GM18502 (cell line): ENCODE data around the gene NAB1.
A peak's percentile ranks its signal among the peaks of the same experiment; 100 is the strongest.

Experiments used
- ATAC-seq: cut with Tn5 transposase; IDR thresholded peaks from one replicate; pipeline ENCODE4 v1.9.1; 2021; ENCODE audit warnings: mild to moderate bottlenecking; ENCODE audit not compliant: unreplicated experiment, poor library complexity

Gene NAB1

DNA sequence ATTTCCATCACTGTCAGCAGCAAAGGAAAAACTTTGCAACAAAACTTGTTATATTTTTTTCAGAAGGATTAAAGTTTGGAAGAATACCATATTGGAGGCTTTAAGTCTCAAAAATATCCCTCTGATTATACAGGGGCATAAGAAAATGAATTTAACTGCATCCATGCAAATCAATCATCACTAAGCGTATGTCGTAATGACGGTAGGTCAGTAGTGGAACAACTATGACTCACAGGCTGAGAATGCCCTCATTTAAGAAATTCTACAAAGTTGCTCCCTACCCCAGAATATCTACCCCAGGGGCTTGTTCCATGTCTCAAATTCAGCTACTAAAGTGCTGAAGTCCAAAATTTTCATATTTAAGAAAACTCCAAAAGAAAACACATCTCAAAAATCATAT, 12.5 kb upstream of the NAB1 start:
- ATAC-seq = no peak

- ATAC-seq = no peak
These were observed 11.6 kb upstream of the NAB1 start for GRCh38 chr2:190637281-190637734.

DNA sequence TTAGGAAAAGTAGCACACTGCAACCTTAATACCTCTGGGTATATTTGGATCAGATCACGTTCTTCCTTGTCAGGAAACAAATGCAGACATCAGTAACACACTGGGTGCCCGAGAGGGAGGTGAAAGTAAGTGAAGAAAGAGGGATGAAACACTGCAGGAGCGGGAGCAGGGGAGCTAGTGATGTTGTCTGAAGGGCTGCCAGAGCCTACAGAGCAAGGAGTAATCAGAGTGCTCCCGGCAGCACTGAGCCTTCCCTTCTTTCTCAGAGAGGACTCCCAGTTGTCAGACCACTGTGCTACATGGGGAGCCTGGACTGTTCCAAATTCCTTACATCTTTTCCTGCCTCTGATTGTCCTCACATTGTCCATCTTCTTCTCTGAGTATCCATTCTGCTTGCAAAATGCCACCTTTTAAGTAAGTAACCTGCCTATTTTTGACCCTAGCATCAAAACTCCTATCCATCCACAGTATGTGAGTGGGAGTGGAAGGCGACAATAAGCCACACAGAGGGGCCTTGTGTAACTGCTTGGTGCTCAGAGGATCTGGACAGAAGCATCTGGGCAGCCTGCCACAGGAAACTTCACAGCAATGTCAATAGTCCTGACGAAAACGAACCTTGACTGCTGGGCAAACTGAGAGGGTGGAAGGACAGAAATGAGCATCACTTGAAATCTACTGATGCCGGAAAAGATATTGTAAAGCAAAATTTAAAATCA, 10.8 kb upstream of the NAB1 start:
- no peak for ATAC-seq

DNA sequence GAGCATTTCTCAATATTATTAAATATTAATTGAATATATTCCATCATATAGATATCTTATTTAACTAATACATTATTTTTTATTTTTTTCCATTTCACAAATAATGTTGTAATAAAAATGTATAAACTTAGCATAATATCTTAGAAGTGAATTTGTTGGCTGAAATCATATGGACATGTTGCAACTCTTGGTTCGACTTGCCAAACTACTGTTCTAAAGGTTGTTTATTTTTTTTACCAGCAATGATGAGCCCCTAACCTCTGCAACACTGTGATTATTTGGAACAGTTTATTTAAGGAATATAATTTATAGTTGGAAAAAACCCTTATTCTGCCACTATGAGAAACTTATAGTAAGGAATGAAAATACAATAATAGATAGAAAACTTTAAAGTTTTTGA, 8.8 kb upstream of the NAB1 start:
- ATAC-seq = no peak

DNA sequence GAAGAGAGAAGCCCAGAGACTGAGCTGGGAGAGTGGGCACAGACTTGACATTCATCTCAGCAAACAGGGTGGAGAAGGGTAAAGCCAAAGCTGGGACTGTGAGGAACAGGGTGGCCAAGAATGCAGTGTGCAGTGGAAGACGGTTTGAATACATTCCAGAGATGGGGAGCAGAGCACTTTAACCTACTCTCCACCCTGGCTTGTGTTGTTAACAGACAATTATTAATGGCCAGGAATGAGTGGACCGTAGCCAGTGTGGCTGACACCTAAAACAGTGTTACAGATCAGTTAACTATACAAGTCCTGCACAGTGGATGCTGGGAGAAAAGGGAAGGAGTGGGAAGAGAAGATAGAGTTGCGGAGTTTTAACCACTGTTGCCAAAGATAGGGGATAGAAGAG, 7.4 kb upstream of the NAB1 start:
- ATAC-seq = no peak

- no peak for ATAC-seq
These were observed 1.9 kb upstream of the NAB1 start for GRCh38 chr2:190646780-190647522.

GRCh38 chr2:190648289-190649034, 421 bp upstream of the NAB1 start:
- peak; percentile 79 for ATAC-seq

DNA sequence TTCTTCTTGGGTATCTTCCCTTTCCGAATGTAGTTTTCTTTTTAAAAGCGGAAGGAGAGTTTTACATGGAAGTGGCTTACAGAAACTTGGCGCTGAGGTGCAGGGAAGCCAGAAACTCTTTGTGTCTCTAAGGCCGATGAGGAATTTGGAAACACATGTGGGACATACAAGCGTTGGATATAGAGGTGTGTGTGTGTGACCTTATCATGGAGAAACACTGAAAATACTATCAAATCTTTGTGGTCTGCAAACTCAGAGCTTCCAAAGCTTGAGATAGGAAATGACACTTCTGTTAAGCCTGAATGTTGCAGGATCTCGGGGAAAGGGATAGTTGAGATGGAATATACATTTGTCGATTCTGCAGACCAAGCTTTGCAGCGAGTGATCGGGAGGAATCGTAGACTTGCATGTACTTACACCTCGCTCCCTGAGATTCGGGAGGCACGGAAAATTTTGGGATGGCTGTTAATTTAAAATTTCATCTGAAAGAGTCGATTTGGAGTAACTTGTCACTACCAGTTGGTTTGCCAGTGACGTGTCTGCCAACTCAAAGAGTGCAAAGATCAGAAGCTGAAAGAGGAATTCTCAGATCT, 1.0 kb downstream of the NAB1 start:
- no peak for ATAC-seq

- ATAC-seq = no peak
These were observed 2.5 kb downstream of the NAB1 start for GRCh38 chr2:190651413-190651812.

- ATAC-seq = no peak
These were observed 4.3 kb downstream of the NAB1 start for GRCh38 chr2:190653231-190653630.

DNA sequence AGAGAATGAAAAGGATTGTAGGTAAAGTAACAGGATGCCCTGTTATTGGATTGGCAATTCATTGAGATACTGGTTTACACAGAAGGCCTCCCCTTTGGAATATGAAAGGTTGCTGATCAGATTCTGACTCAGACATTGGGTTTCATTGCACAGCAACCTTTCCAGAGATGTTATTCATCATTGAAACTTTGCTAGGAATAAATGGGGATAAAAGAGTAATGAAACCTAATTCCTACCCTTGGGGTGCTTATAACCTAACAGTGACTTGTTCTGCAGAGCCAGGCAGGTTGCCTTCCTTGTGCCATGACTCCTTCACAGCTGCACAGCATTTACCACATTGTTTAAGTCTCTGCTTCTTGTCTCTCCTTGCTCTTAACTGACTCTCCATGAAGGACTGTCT, 5.0 kb downstream of the NAB1 start:
- ATAC-seq = no peak

DNA sequence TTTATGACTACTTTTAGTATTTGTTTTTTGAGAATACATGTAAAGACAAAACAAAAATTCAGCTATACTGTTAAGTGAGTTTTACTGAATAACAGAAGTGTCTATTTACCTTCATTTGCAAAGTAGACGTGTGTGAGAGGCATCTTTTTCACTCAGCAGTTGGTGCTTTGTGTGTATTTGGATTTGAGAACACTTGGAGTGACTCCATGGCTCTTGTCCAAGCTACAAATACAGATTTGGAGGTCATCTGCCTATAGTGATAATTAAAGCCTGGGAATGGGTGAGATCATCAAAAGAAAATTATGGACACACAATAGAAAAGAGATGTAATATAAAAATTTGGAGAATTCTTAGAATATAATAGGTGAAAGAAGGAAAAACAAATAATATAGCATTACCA, 6.2 kb downstream of the NAB1 start:
- no peak for ATAC-seq

GRCh38 chr2:190655570-190655969, 6.7 kb downstream of the NAB1 start:
- no peak for ATAC-seq

- no peak for ATAC-seq
These were observed 7.4 kb downstream of the NAB1 start for GRCh38 chr2:190656301-190656700.

DNA sequence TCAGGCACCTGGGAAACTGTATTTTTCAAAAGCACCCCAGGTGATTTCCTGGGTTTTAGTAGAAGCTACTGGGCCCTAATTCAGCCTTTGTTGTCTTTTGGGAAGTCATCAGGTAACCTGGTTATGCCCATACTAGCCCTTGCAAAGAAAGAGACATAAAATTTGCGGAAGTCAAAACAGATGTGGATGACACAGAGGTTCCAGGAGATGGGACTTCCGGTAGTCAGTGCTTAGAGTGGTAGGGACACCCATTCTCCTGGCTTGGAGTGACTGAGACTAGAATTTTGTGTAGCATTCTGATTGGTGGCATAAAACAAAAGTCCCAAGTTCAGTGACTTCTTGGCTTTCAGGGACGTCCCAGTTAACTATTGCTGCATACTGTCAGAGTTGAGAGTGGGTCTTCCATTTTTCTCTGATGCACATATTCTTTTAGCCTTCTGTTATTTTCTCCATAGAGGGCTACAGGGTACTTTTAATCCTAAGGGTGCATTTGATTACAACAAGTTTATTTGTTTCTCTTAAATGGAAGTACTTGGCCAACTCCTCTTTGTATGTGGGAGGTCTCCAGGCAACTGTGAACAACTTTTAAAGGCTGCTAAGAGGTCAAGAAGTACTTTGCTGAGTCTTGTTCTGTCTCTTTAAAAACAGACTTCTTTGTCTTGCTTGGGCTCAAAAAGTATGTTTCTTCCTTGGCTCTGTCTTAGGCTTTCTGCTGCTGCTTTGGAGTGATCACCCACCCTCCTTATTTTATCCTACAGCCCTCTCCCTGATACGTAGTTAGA, 8.8 kb downstream of the NAB1 start:
- no peak for ATAC-seq

- no peak for ATAC-seq
These were observed 10.7 kb downstream of the NAB1 start for GRCh38 chr2:190659553-190659952.

- ATAC-seq = no peak
These were observed 13.9 kb downstream of the NAB1 start for GRCh38 chr2:190662754-190663153.

- no peak for ATAC-seq
These were observed 14.5 kb downstream of the NAB1 start for GRCh38 chr2:190663348-190663747.

DNA sequence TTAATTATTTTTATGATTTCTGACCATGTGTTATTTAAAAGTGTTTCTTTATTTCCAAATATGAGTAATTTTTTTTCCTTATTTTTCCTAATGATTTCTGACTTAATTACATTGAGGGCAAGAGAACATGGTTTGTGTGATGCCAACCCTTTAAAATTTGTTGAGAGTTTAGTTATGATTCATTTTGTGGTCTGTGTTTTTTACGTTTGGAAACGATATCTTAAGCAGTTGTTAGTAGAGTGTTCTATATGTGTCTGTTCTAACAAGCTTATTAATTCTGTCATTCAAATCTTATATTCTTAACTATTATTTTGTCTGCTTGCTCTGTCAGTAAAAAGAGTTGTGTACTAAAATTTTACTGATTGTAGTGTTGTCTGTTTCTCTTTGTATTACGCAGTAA, 15.0 kb downstream of the NAB1 start:
- ATAC-seq = no peak

GRCh38 chr2:190664240-190664639, 15.4 kb downstream of the NAB1 start:
- no peak for ATAC-seq
